Neutrophil (primary cell): ENCODE results near the gene ZNF311.

Experiments
- H3K27ac ChIP-seq: fragments of 200-600 bp; sonication (generic); 2 replicates; pipeline ENCODE4 v1.5.1; 2016; ENCODE audit warnings: mild to moderate bottlenecking, moderate library complexity
- H3K27me3 ChIP-seq: fragments of 200-600 bp; sonication (generic); 2 replicates; pipeline ENCODE4 v1.6.0; 2016; ENCODE audit warnings: mild to moderate bottlenecking
- H3K36me3 ChIP-seq: fragments of 200-600 bp; sonication (generic); 2 replicates; pipeline ENCODE4 v1.5.1; 2017
- H3K4me1 ChIP-seq, 2 experiments: fragments of 200-600 bp in 1 of 2; sonication (generic) in 1 of 2; 1 replicate in 1 of 2; 2 replicates in 1 of 2; pipeline versions ENCODE4 v1.5.1 to v1.6.1; 2013 to 2016; ENCODE audit warnings: low read depth in 1 of 2, low read length in 1 of 2, mild to moderate bottlenecking in 1 of 2, moderate library complexity in 1 of 2; ENCODE audit not compliant: control insufficient read depth in 1 of 2, insufficient read depth in 1 of 2
- H3K4me3 ChIP-seq, 2 experiments: fragments of 200-600 bp in 1 of 2; sonication (generic) in 1 of 2; 1 replicate in 1 of 2; 2 replicates in 1 of 2; pipeline ENCODE4 v1.5.1; 2013 to 2016; ENCODE audit warnings: low read depth in 1 of 2, low read length in 1 of 2, mild to moderate bottlenecking in 1 of 2, moderate library complexity in 1 of 2
- H3K9me3 ChIP-seq: fragments of 200-600 bp; sonication (generic); 2 replicates; pipeline ENCODE4 v1.5.1; 2016
- CTCF ChIP-seq: fragments of 200-600 bp; sonication (generic); IDR thresholded peaks from 2 replicates; pipeline ENCODE4 v1.5.1; 2016; ENCODE audit warnings: antibody characterized with exemption

The ZNF311 gene

GRCh38 chr6:28981833-28982475 is 23.2 kb downstream of the ZNF311 start:
- peak overlapping the region; percentile 41 to 49 for H3K4me3 ChIP-seq
- peak; percentile 56 for TF ChIP-seq CTCF
- H3K9me3 ChIP-seq, result no peaks in the 10 kb centered on the region
- H3K36me3 ChIP-seq, result no peaks in the 10 kb centered on the region
- peaks cover 23% of the 10 kb centered on the region for H3K27me3 ChIP-seq
- peak overlapping the region; percentile 72 for H3K27ac ChIP-seq
- H3K4me1 ChIP-seq, result peaks cover 38% of the 10 kb centered on the region in 2 experiments

GRCh38 chr6:28981431-28981832 is 23.7 kb downstream of the ZNF311 start:
- Histone ChIP-seq H3K4me3 (peak overlapping the region; percentile 41 to 49), H3K27ac (peak overlapping the region; percentile 72), H3K36me3 (no peaks in the 10 kb centered on the region), H3K9me3 (no peaks in the 10 kb centered on the region), H3K4me1 (peaks cover 40 to 41% of the 10 kb centered on the region in 2 experiments), H3K27me3 (peaks cover 18% of the 10 kb centered on the region)
- no peak for TF ChIP-seq CTCF

GRCh38 chr6:28980852-28981430 is 24.2 kb downstream of the ZNF311 start:
- H3K4me3 ChIP-seq, result peak overlapping the region; percentile 41 to 49
- H3K9me3 ChIP-seq, result no peaks in the 10 kb centered on the region
- H3K27me3 ChIP-seq, result peaks cover 13% of the 10 kb centered on the region
- peaks cover 40 to 41% of the 10 kb centered on the region in 2 experiments for H3K4me1 ChIP-seq
- TF ChIP-seq CTCF, result no peak
- peak overlapping the region; percentile 10 for H3K27ac ChIP-seq
- no peaks in the 10 kb centered on the region for H3K36me3 ChIP-seq

- H3K4me3 ChIP-seq, result peak overlapping the region in 1 of 2 experiments; percentile 41
Observed at GRCh38 chr6:28980137-28980851, 24.8 kb downstream of the ZNF311 start.

GRCh38 chr6:28979679-28980078 is 25.4 kb downstream of the ZNF311 start:
- H3K27ac ChIP-seq, result no peak overlapping the region
- peaks cover under 1% of the 10 kb centered on the region for H3K27me3 ChIP-seq
- H3K9me3 ChIP-seq, result no peaks in the 10 kb centered on the region
- H3K4me3 ChIP-seq, result no peak overlapping the region
- H3K4me1 ChIP-seq, result peaks cover 35 to 41% of the 10 kb centered on the region in 2 experiments
- TF ChIP-seq CTCF, result no peak
- no peaks in the 10 kb centered on the region for H3K36me3 ChIP-seq

More at GRCh38 chr6:28980137-28980851, 24.8 kb downstream of the ZNF311 start:
- H3K36me3 ChIP-seq, result no peaks in the 10 kb centered on the region
- H3K9me3 ChIP-seq, result no peaks in the 10 kb centered on the region
- no peak overlapping the region for H3K27ac ChIP-seq
- TF ChIP-seq CTCF, result no peak
- H3K4me1 ChIP-seq, result peaks cover 37 to 41% of the 10 kb centered on the region in 2 experiments
- peaks cover 7% of the 10 kb centered on the region for H3K27me3 ChIP-seq
